RCC 7860 (cell line): Measurements from ENCODE around the gene RCOR2.

Source experiments
- DNase-seq: peaks from one replicate; pipeline ENCODE4 v3.0.0-alpha.2; 2015; ENCODE audit warnings: low spot score
- FAIRE-seq: peaks from 2 replicates; lab custom pipeline; 2012; peaks lifted over from hg19 to GRCh38; lab: Jason Lieb, UNC

RCOR2 gene

GRCh38 chr11:63929616-63930015 is 12.7 kb upstream of the RCOR2 start:
- FAIRE-seq (no peak), DNase-seq (no peak)

DNA sequence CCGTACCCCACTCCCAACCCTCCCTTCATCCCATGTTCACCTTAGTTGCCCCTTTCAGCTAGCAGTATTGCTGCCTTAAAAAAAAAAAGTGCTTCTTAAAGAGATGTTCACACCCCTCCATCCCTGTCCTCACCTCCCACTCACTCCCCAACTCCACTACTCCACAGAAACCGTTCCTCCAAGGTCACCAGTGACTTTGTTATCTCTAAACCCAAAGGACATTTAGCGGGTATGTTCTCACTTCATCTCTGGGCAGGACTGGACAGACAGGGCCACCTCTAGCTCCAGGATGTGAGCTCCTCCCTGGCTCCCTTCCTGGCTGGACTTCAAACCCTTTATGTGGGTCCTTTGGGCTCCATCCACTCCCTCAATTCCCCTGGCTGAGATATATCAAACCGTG is 6.4 kb upstream of the RCOR2 start:
- no peak for DNase-seq
- FAIRE-seq, result no peak

- DNase-seq (no peak), FAIRE-seq (no peak)
Measured at GRCh38 chr11:63922673-63923192, 5.8 kb upstream of the RCOR2 start.

DNA sequence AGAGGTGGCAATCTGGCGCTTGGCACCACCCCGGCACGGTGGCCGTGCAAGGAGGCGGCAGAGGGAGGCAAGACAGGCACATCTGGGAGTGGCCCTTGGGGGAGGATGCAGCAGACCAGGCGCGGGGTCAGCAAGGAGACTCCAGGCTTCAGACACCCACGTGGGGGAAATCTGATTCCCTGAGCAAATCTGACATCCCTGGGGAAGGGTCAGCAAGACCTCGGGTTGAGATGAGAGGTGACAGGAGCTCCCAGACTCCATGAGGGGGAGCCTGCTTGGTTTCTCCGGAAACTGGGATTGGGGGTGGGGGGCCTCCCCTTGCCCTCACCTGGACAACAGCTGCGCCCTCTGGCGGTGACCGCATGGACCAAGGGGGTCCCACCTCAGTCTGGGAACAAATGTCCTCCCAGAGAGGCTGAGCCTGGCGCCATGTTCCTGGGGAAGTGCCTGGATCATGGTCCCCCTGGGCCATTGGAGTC is 4.0 kb upstream of the RCOR2 start:
- DNase-seq (no peak), FAIRE-seq (no peak)

- DNase-seq (no peak), FAIRE-seq (no peak)
Measured at GRCh38 chr11:63920126-63920938, 3.4 kb upstream of the RCOR2 start.

DNA sequence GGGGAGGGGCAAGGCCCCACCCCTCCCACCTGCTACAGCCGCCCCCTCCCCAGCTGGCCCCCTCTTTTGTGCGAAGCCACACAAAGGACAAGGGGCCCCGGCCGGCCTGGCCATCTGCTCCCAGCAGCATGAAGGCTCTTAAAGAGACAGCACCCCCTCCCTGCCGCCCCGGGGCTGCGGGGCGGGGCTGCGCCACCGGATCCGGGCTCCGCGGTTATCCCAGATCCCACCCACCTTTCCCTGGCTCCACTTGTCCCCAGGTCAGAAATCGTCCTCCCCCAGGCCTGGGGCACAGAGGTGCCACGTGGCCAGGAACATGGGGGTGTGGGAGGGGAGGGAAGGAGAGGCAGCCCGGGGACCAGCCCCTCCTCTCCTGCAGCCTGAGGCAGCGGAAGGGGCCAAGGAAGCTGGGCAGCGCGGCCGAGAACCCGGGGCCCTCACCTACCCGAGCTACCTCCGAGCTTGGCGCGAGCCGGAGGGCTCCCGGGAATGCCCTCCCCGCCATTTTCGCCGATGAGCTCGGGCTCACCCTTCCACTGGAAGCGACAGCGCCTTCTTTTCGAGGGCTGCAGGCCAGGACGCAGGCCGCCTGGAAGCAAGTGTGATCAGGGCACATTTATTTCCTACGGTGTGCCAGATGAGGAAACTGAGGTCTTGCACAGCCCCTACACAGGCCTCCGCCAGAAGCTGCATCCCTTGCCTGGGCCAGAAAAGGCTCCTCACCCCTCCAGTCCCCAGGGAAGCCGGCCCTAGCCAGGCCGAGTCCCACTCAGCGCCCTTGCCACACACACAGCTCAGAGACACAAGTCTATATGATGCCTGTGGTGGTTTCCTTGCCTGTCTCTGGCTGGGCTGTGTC is 2.5 kb upstream of the RCOR2 start:
- DNase-seq (no peak), FAIRE-seq (no peak)

- FAIRE-seq, result no peak
- no peak for DNase-seq
Measured at GRCh38 chr11:63918507-63919191, 1.7 kb upstream of the RCOR2 start.

DNA sequence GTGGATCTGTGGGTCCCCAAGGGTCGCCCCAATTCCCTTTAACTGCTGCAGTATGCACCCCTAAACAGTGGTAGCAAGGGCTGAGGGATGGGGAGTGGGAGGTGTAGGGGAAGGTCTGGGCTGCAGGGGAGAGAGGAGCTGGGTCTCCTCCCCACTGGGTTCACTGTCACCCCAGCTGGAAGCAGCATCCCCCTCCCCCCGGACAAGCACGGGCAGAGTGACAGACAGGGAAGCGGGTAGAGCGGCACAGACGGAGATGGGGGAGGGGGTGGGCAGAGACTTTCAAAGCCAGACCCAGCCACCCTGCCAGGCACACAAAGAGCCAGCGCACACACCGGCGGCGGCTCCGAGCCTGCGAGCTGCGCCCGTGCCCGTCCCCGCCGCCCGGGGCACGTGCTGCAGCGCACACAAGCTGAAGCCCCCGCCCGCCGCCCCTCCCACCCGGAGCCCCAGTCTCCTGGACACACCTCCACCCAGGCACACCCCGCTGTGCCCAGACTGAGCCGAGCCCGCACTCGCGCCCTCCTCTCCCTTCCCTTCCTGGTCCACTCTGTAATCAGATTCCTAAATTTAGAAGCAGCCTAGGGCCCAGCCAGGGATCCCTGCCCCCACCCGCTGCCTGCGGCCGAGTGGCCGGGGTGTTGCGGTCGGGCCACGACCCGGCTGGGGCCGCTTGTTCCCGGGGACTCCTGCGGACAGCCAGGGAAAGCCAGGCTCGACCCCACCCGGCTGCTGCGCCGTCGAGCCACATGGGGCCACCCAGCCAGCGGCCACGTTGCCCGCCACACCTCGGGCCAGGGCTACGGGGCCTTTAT is 935 bp upstream of the RCOR2 start:
- FAIRE-seq, result no peak

GRCh38 chr11:63915961-63916836 is 765 bp downstream of the RCOR2 start:
- FAIRE-seq (no peak), DNase-seq (no peak)

More for the DNA sequence above, 935 bp upstream of the RCOR2 start:
- DNase-seq, result no peak

GRCh38 chr11:63914896-63915691 is 1.9 kb downstream of the RCOR2 start:
- DNase-seq, result no peak
- FAIRE-seq, result no peak

GRCh38 chr11:63913866-63914830 is 2.8 kb downstream of the RCOR2 start:
- no peak for DNase-seq
- no peak for FAIRE-seq

DNA sequence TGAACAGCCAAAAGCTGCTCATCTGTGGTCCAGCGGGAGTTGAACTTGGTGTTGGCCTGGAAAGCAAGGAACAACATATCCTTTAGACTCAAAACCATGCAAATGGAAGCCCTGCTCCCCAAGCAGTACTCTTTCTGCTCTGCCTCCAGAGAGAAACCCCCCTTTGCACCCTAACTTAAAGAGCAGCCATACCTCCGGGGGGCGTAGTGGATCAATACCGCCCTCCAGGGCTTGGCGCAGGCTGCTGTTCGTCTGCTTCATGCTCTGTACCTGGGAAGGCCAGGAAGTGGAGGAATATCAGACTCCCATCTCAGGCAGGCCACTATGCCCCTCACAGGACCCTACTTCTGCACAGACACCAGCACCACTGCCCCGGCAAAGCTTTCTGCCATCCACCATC is 4.3 kb downstream of the RCOR2 start:
- DNase-seq (no peak), FAIRE-seq (no peak)

- no peak for FAIRE-seq
Measured at GRCh38 chr11:63911876-63912275, 5.1 kb downstream of the RCOR2 start.

GRCh38 chr11:63911440-63911839 is 5.5 kb downstream of the RCOR2 start:
- FAIRE-seq, result no peak
- DNase-seq, result no peak

More at GRCh38 chr11:63911876-63912275, 5.1 kb downstream of the RCOR2 start:
- DNase-seq, result no peak

DNA sequence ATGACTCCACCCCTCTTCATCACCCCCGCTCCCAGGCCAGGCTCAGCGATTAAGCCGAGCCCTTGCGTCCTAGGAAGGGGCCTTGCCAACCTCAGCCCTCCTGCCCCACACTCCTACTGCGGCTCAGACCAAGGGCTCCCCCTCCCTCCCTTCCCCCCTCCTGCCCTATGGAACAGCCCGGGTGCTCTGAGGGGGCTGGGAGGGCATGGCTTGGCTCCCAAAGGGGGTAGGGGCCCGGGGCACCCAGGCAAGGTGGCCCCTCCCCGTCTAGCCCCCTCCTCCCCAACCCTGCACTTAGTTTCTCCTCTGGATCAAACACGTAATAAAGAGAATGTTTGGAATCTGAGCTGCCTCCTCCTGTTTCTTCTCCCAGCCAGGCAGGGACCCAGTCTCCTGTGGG is 6.3 kb downstream of the RCOR2 start:
- FAIRE-seq, result no peak
- DNase-seq, result no peak

DNA sequence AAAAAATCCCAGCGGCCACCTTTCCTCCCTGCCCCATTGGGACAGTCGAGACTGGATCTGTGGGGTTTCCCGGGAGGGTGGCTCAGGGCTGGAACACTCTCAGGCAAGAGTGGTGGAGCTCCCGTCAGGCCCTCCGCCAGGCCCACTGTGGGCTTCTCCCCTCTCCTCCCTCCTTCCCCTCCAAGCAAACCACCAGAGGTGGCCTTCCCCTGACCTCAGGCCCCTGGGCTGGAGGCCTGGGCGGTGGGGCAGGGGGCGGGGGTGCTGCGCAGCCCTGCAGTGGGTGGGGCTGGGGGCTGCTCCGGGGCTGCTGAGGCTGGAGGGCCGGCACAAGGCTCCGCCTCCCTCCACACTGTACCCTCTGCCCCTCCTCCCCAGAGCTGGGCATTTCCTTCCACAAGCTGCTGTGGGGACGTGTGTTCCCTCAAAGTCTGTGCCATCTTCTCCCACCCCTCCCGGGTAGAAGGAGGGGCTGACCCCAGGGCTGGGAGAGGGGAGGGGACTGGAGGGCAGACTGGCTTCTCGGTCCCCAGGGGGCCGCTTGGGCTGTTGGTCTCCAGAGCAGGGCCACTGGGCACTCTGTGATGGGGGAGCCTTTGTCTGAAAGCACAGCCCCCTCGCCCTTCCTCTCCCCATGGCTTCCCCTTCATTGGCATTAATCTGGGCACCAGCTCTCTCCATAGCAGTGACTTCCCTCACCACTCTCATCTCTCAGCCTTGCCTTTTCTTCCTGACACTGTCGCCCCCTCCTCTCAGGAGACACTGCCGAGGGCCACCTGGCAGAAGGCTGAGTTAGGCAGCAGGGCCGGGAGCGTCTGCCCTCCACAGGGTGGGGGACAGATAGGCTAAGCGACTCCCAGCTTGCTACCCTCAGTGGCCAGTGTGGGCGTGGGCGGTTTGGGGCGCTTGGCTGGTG is 7.1 kb downstream of the RCOR2 start:
- no peak for DNase-seq
- FAIRE-seq, result no peak
